WTC11 (cell line): ENCODE data around the gene HK2. TPM values are rescaled to one million over a fixed set of nuclear protein-coding genes. Genes with fewer than 3 reads are reported as not detected.

Experiments
- ATAC-seq: fragments of 200-7000 bp; cut with Tn5 transposase; 2 replicates; pipeline ENCODE4 v1.10.0; 2021; ENCODE audit warnings: mild to moderate bottlenecking, moderate library complexity
- CTCF ChIA-PET: fragments of 300-600 bp; sonication (Branson Sonifier 250); formaldehyde crosslinking; loops from one replicate; lab custom pipeline; 2021; ENCODE audit warnings: antibody characterized with exemption; lab: Charles Lee
- POLR2A ChIA-PET: fragments of 350-600 bp; sonication (Branson Sonifier 250); formaldehyde crosslinking; loops from one replicate; lab custom pipeline; 2021; ENCODE audit warnings: antibody characterized with exemption; lab: Charles Lee
- DNase-seq: peaks from one replicate; pipeline ENCODE4 v3.0.0; 2021; ENCODE audit warnings: low spot score
- H3K27ac Mint-ChIP-seq: 2 replicates; pipeline ENCODE4 v1.8.0; 2021; ENCODE audit warnings: mixed read lengths
- H3K27me3 Mint-ChIP-seq: 2 replicates; pipeline ENCODE4 v1.8.0; 2021; ENCODE audit warnings: low read depth, mild to moderate bottlenecking, moderate library complexity, mixed read lengths
- H3K36me3 Mint-ChIP-seq: 2 replicates; pipeline ENCODE4 v1.8.0; 2021; ENCODE audit warnings: mixed read lengths
- H3K4me1 Mint-ChIP-seq: 2 replicates; pipeline ENCODE4 v1.8.0; 2022; ENCODE audit warnings: mixed read lengths
- H3K4me3 Mint-ChIP-seq: 2 replicates; pipeline ENCODE4 v1.8.0; 2021; ENCODE audit warnings: mild to moderate bottlenecking, moderate library complexity, mixed read lengths
- H3K9me3 Mint-ChIP-seq: 2 replicates; pipeline ENCODE4 v1.8.0; 2021; ENCODE audit warnings: mixed read lengths
- ESRRA ChIP-seq: sonication (generic); formaldehyde crosslinking; IDR thresholded peaks from 2 replicates; pipeline ENCODE4 v1.8.1; 2022; ENCODE audit warnings: mild to moderate bottlenecking, missing genetic modification reagents, borderline replicate concordance
- ETV6 ChIP-seq: sonication (generic); formaldehyde crosslinking; IDR thresholded peaks from 2 replicates; pipeline ENCODE4 v1.8.1; 2022; ENCODE audit warnings: mild to moderate bottlenecking, missing genetic modification reagents
- FOXP1 ChIP-seq: sonication (generic); formaldehyde crosslinking; IDR thresholded peaks from 2 replicates; pipeline ENCODE4 v1.8.0; 2022; ENCODE audit warnings: missing genetic modification reagents, mild to moderate bottlenecking, moderate library complexity, borderline replicate concordance
- GABPB1 ChIP-seq: sonication (generic); formaldehyde crosslinking; IDR thresholded peaks from 2 replicates; pipeline ENCODE4 v1.8.1; 2023; ENCODE audit warnings: mild to moderate bottlenecking, missing genetic modification reagents
- JAZF1 ChIP-seq: fragments of 250-450 bp; sonication (Bioruptor Pico); IDR thresholded peaks from 2 replicates; pipeline ENCODE4 v1.9.0; 2021; ENCODE audit warnings: moderate library complexity, mild to moderate bottlenecking, inconsistent platforms
- NFYB ChIP-seq: sonication (generic); formaldehyde crosslinking; conservative IDR thresholded peaks from 2 replicates; pipeline ENCODE4 v1.8.0; 2022; ENCODE audit warnings: low read depth, missing genetic modification reagents
- RELA ChIP-seq: sonication (generic); formaldehyde crosslinking; IDR thresholded peaks from 2 replicates; pipeline ENCODE4 v1.8.1; 2022; ENCODE audit warnings: missing genetic modification reagents, mild to moderate bottlenecking, borderline replicate concordance
- ZBTB21 ChIP-seq: sonication (generic); formaldehyde crosslinking; IDR thresholded peaks from 2 replicates; pipeline ENCODE4 v1.8.1; 2023; ENCODE audit warnings: mild to moderate bottlenecking, missing genetic modification reagents, borderline replicate concordance
- ZNF138 ChIP-seq: sonication (generic); formaldehyde crosslinking; conservative IDR thresholded peaks from 2 replicates; pipeline ENCODE4 v1.8.1; 2022; ENCODE audit warnings: mild to moderate bottlenecking, moderate library complexity, missing genetic modification reagents
- ZNF396 ChIP-seq: fragments of 250-450 bp; sonication (Bioruptor Pico); IDR thresholded peaks from 2 replicates; pipeline ENCODE4 v1.8.0; 2021; ENCODE audit warnings: mild to moderate bottlenecking, moderate library complexity, borderline replicate concordance
- ZNF416 ChIP-seq: fragments of 250-450 bp; sonication (Bioruptor Pico); IDR thresholded peaks from 2 replicates; pipeline ENCODE4 v1.9.0; 2021; ENCODE audit warnings: mild to moderate bottlenecking, inconsistent platforms
- total RNA-seq: library from RNA; stranded (reverse); gene quantifications from 3 replicates; pipeline ENCODE4 v1.2.3, GENCODE V29; 2021
- TF ChIP-seq, protein P1 (sequence below): sonication (generic); formaldehyde crosslinking; conservative IDR thresholded peaks from 2 replicates; pipeline ENCODE4 v1.8.1; 2022; ENCODE audit warnings: mild to moderate bottlenecking, missing genetic modification reagents
- TF ChIP-seq, protein P2 (sequence below): sonication (generic); formaldehyde crosslinking; IDR thresholded peaks from 2 replicates; pipeline ENCODE4 v1.8.0; 2023; ENCODE audit warnings: missing genetic modification reagents
- TF ChIP-seq, protein P3 (sequence below): sonication (generic); formaldehyde crosslinking; IDR thresholded peaks from 2 replicates; pipeline ENCODE4 v1.8.1; 2023; ENCODE audit warnings: mild to moderate bottlenecking, missing genetic modification reagents, moderate library complexity
- TF ChIP-seq, protein P4 (sequence below): sonication (generic); formaldehyde crosslinking; IDR thresholded peaks from 2 replicates; pipeline ENCODE4 v1.8.0; 2023; ENCODE audit warnings: mild to moderate bottlenecking, missing genetic modification reagents
- TF ChIP-seq, protein P5 (sequence below): sonication (generic); formaldehyde crosslinking; IDR thresholded peaks from 2 replicates; pipeline ENCODE4 v1.8.1; 2022; ENCODE audit warnings: missing genetic modification reagents, borderline replicate concordance
- TF ChIP-seq, protein P6 (sequence below): sonication (generic); formaldehyde crosslinking; IDR thresholded peaks from 2 replicates; pipeline ENCODE4 v1.8.1; 2022; ENCODE audit warnings: mild to moderate bottlenecking, moderate library complexity, missing genetic modification reagents
- TF ChIP-seq, protein P7 (sequence below): sonication (generic); formaldehyde crosslinking; IDR thresholded peaks from 2 replicates; pipeline ENCODE4 v1.8.1; 2023; ENCODE audit warnings: mild to moderate bottlenecking, missing genetic modification reagents, moderate library complexity
- TF ChIP-seq, protein P8 (sequence below): sonication (generic); formaldehyde crosslinking; IDR thresholded peaks from 2 replicates; pipeline ENCODE4 v1.8.0; 2022; ENCODE audit warnings: mild to moderate bottlenecking, missing genetic modification reagents

Gene HK2
- total RNA-seq, 1 experiment from 2014 or later, result 61.6 TPM

DNA sequence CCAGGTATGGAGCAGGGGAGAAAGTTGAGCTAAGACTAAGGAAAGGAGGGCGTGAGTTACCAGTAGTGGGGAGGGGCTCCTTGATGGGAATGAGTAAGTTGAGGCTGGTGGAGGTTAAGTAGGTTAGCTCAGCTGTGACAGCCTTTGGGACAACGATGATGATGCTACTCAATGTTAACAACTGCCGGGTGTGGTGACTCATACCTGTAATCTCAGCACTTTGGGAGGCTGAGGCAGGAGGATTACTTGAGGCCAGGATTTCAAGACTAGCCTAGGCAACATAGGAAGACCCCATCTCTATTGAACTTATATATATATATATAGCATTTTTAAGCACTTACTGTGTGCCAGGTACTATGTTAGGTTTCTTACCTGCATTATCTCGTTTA, 48.4 kb downstream of the HK2 start:
- Mint-ChIP-seq H3K36me3 (peaks cover 97% of the 10 kb centered on the region), H3K27ac (no peak overlapping the region)
- TF ChIP-seq ZNF416, result no peak
- TF ChIP-seq, protein P1, sequence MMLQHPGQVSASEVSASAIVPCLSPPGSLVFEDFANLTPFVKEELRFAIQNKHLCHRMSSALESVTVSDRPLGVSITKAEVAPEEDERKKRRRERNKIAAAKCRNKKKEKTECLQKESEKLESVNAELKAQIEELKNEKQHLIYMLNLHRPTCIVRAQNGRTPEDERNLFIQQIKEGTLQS, result no peak
- TF ChIP-seq ESRRA, result no peak
- TF ChIP-seq, protein P2, sequence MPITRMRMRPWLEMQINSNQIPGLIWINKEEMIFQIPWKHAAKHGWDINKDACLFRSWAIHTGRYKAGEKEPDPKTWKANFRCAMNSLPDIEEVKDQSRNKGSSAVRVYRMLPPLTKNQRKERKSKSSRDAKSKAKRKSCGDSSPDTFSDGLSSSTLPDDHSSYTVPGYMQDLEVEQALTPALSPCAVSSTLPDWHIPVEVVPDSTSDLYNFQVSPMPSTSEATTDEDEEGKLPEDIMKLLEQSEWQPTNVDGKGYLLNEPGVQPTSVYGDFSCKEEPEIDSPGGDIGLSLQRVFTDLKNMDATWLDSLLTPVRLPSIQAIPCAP, result no peak
- TF ChIP-seq, protein P3, sequence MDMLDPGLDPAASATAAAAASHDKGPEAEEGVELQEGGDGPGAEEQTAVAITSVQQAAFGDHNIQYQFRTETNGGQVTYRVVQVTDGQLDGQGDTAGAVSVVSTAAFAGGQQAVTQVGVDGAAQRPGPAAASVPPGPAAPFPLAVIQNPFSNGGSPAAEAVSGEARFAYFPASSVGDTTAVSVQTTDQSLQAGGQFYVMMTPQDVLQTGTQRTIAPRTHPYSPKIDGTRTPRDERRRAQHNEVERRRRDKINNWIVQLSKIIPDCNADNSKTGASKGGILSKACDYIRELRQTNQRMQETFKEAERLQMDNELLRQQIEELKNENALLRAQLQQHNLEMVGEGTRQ (CRISPR knock-in tag), result no peak
- no peak for TF ChIP-seq ZNF138
- TF ChIP-seq NFYB (CRISPR knock-in tag), result no peak
- no peak for TF ChIP-seq ETV6 (CRISPR knock-in tag)
- no peak for TF ChIP-seq JAZF1 (CRISPR knock-in tag)
- TF ChIP-seq FOXP1 (CRISPR knock-in tag), result no peak
- no peak for TF ChIP-seq ZBTB21 (CRISPR knock-in tag)
- no peak for TF ChIP-seq GABPB1 (CRISPR knock-in tag)
- TF ChIP-seq, protein P4, sequence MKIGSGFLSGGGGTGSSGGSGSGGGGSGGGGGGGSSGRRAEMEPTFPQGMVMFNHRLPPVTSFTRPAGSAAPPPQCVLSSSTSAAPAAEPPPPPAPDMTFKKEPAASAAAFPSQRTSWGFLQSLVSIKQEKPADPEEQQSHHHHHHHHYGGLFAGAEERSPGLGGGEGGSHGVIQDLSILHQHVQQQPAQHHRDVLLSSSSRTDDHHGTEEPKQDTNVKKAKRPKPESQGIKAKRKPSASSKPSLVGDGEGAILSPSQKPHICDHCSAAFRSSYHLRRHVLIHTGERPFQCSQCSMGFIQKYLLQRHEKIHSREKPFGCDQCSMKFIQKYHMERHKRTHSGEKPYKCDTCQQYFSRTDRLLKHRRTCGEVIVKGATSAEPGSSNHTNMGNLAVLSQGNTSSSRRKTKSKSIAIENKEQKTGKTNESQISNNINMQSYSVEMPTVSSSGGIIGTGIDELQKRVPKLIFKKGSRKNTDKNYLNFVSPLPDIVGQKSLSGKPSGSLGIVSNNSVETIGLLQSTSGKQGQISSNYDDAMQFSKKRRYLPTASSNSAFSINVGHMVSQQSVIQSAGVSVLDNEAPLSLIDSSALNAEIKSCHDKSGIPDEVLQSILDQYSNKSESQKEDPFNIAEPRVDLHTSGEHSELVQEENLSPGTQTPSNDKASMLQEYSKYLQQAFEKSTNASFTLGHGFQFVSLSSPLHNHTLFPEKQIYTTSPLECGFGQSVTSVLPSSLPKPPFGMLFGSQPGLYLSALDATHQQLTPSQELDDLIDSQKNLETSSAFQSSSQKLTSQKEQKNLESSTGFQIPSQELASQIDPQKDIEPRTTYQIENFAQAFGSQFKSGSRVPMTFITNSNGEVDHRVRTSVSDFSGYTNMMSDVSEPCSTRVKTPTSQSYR (CRISPR knock-in tag), result no peak
- TF ChIP-seq RELA (CRISPR knock-in tag), result no peak
- TF ChIP-seq, protein P5, sequence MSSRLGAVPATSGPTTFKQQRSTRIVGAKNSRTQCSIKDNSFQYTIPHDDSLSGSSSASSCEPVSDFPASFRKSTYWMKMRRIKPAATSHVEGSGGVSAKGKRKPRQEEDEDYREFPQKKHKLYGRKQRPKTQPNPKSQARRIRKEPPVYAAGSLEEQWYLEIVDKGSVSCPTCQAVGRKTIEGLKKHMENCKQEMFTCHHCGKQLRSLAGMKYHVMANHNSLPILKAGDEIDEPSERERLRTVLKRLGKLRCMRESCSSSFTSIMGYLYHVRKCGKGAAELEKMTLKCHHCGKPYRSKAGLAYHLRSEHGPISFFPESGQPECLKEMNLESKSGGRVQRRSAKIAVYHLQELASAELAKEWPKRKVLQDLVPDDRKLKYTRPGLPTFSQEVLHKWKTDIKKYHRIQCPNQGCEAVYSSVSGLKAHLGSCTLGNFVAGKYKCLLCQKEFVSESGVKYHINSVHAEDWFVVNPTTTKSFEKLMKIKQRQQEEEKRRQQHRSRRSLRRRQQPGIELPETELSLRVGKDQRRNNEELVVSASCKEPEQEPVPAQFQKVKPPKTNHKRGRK (CRISPR knock-in tag), result no peak
- TF ChIP-seq, protein P6, sequence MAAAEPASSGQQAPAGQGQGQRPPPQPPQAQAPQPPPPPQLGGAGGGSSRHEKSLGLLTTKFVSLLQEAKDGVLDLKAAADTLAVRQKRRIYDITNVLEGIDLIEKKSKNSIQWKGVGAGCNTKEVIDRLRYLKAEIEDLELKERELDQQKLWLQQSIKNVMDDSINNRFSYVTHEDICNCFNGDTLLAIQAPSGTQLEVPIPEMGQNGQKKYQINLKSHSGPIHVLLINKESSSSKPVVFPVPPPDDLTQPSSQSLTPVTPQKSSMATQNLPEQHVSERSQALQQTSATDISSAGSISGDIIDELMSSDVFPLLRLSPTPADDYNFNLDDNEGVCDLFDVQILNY (CRISPR knock-in tag), result no peak
- TF ChIP-seq, protein P7, sequence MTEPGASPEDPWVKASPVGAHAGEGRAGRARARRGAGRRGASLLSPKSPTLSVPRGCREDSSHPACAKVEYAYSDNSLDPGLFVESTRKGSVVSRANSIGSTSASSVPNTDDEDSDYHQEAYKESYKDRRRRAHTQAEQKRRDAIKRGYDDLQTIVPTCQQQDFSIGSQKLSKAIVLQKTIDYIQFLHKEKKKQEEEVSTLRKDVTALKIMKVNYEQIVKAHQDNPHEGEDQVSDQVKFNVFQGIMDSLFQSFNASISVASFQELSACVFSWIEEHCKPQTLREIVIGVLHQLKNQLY (CRISPR knock-in tag), result no peak
- no peak for TF ChIP-seq ZNF396 (CRISPR knock-in tag)
- TF ChIP-seq, protein P8, sequence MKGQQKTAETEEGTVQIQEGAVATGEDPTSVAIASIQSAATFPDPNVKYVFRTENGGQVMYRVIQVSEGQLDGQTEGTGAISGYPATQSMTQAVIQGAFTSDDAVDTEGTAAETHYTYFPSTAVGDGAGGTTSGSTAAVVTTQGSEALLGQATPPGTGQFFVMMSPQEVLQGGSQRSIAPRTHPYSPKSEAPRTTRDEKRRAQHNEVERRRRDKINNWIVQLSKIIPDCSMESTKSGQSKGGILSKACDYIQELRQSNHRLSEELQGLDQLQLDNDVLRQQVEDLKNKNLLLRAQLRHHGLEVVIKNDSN (CRISPR knock-in tag), result no peak
- TF ChIP-seq, all 79 proteins: peak for 0
- no peaks in the 10 kb centered on the region for H3K9me3 Mint-ChIP-seq
- H3K27me3 Mint-ChIP-seq, result no peaks in the 10 kb centered on the region
- CTCF ChIA-PET, result no interaction called here
- DNase-seq, result no peak
- no peak overlapping the region for H3K4me3 Mint-ChIP-seq
- ATAC-seq, result no peak
- H3K4me1 Mint-ChIP-seq, result no peaks in the 10 kb centered on the region
- POLR2A ChIA-PET, result no interaction called here
